GM18519 (cell line): ENCODE results near the gene TP63.

ENCODE experiments used
- ATAC-seq: cut with Tn5 transposase; IDR thresholded peaks from one replicate; pipeline ENCODE4 v1.9.1; 2021; ENCODE audit warnings: mild to moderate bottlenecking, moderate library complexity; ENCODE audit not compliant: unreplicated experiment, low FRiP score

Gene TP63

DNA sequence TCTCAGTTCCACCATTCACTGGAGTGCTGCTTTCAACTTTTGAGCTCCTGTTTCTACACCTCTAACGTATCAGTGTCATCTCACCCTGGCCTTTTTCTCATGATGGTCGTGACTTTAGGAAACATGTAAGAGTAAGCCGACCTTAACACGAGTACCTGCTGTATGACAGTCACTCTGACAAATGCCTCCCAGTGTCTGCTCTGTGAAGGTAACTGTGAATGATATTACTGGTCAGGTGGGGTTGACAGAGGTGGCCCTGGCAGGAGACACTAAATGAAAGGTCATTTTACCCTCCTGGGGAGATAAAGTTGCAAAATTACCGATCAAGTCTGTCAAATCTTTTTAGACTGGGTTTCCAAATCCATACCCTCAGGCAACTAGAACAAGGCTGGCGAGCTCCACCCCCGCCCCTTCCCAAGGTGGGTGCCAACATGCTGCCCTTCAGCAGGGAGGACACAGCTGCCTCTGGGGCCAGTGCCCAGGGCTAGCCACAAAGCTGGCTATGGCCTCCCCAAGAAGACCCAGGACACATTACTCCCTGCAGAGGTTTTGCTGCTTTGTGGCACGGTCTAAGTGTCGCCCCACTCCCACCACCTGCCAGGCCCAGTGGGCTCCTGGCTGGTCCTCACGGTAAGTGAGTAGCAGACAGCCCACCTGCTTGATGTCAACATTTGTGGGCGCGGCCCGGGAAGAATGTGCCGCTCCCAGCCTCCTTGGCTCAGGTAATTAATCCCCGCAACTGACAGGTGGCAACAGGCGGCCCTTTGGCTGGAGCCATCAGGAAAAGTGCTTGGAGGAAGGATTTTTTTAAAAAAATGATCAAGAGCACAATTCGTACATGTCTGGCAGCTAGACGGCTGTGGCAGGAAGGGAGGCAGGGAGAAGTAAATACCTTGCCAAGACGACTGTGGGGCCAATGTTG, 211.8 kb downstream of the TP63 start:
- ATAC-seq: no peak

DNA sequence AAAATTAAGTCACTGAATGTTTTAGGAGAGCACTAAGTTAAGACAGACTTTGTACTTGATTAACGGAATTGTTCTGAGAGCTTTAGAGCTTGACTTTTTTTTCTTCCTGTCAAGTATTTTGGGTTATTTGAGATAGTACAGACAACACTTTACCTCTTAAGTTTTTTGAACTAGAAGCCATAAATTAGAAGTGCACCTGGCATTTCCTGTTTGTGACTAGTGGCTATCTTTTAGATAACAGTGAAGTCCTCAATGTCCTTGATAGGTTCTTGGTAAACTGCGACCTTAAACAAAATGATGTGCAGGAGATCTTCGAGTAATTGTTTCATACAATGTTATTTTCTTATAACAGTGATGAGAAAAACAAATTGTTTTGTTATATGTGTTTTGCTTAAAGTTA, 213.9 kb downstream of the TP63 start:
- no peak for ATAC-seq

DNA sequence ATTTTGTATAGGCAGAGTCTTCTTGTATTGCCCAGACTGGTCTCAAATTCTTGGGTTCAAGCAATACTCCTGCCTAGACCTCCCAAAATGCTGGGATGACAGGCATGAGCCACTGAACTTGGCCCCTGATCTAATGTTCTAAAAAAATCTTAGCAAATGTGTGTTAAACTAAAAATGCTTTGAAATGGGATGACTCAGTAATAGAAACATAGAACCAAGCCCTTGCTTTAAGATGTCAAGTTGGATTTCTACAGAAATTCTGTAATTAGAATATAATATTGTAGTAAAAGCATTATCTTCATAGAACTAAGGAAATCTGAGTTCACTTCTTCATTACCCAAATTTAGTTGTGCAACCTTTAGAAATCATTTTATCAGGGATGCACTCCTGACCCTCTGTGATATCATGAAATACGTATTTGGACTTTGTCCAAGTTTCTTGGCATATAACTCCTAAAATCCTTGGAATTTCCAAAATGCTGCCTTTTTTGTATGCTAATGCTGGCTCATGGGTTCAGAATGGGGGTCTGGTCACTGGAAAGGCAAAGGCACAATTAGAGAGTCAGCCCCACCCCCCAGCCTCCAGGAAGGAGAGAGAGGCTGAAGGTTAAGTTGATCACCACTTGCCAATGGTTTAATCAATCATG, 217.3 kb downstream of the TP63 start:
- ATAC-seq: no peak

DNA sequence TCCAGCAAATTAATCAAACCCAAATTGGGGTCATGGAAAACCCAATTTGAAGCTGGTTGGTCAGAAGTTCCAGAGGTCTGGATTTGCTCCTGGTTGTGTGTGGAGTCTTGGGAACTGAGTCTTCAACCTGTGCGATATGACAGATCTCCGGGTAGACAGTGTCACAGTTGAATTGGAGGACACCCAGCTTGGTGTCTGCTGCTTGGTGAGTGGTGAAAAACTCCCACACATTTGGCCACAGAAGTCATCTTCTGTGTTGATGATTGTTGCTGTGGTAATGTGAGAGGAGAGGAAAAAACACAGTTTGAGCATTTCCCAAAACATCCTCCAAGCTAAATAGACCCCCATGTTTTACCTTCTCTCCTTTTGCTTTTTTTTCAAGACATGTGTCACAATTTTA, 218.1 kb downstream of the TP63 start:
- ATAC-seq: no peak

DNA sequence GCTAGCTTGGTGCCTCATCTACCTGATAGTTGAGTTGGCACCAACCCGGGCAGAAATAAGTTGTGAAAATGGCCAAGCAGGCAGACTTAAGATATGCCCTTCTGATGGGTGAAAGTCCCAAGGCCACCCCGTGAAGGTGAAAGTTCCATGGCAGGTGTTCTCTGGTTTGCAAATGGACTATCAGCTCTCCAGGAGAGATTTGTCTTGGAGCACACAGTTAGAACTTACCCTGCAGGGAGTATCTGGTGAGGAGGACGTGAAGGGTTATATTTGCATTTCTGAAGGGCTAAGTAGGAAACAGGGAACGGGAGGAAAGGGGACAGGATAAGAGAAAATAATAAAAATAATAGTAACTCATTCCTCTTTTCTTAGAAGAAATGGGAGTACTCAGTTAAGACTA, 220.5 kb downstream of the TP63 start:
- ATAC-seq: no peak

DNA sequence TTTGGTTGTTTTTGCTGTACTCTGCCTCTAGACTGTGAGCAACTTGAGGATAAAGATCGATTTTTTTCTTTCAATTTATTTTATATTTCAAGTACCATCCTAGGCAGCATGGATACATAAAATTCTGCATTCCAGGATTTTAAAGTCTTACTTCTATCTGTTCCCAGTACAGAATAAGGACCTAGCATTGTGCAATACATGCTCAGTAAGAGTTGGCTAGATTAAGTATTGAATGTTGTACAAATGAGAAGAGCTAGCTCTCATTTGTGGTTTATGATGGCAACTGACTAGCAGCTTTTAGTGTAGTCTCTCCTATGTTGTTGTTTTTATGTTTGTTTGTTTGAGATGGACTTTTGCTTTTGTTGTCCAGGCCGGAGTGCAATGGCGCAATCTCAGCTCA, 222.7 kb downstream of the TP63 start:
- no peak for ATAC-seq

DNA sequence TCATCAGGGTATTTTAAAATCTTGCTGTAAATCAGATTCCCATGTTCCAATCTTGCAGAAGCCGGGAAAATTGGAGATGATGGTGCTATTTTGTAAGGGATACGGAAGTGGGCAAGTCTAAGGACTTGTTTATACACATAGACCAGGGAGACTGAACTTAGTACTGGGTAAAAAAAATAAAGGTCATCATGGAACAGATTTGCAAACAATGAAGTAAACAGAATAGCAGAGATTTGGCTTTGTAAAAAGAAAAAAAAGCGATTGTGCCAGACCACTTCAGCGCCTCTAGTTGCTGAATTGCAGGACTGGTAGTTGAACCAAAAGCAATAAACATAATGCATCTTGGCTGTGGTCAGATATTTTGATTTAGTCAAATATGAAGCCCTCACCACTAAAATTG, 229.1 kb downstream of the TP63 start:
- no peak for ATAC-seq

DNA sequence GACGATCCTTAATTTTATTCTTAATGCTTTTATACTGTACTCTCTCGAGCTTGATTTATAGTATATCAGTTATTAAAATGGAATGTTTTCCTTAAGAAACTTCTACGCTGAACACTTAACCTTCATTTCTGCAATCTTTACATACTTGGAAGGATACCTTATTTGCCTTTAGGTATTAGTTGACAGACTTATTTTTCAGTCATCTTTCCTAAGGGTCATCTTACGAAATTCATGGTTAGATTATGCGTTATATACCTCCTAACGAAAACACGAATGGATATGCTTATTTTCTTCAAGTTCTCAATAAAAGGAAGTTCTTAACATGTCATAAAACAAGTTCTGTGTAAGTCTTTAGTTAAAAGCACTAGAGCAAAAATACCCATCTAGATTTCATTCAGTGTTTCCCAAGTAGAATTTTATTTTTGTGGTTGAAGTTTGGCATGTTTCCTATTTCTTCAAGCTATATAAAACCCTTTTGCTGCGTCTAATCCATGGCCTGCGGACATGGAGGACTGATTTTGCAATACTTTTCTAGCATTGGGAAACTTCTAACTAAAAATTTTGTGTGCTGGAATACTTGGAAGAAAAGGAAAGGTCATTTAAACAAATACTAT, 231.3 kb downstream of the TP63 start:
- ATAC-seq: no peak

DNA sequence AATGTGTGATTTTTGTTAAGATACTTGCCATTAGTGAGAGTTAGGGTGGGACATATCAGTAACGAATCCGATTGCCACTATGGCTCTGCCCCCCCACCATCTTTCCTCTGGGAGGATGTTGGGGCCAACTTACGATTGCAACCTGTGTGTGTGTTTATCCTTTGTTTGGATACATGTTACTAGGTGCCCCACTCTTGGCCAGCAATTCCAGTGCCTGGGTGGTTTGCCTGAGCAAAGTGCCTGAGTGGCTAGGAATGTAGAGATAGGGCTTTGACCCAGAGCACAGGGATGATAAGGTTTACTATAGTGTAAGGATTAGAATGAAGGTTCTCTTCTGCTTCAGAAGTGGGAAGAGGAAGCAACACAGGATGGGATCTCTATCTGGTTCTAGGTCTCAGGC, 231.8 kb downstream of the TP63 start:
- no peak for ATAC-seq

DNA sequence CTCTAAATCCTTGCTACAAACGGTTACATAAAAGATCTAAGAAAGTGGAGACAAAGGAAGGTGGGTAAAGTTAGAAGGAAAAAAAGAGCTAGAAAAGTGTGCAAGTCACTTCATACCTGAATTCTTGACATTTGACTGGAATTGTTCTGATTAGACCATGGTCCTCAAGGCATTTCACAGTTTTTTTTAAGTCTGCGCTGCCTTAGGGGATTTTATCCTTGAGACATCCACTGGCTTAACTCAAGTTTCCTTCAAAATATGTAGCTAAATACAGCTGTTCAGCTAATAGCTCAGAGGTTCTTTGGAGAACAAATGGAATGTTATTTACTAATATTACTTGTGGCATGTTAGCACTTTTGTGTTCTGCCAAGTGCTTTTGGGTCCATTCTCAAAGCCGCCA, 236.9 kb downstream of the TP63 start:
- ATAC-seq: no peak

DNA sequence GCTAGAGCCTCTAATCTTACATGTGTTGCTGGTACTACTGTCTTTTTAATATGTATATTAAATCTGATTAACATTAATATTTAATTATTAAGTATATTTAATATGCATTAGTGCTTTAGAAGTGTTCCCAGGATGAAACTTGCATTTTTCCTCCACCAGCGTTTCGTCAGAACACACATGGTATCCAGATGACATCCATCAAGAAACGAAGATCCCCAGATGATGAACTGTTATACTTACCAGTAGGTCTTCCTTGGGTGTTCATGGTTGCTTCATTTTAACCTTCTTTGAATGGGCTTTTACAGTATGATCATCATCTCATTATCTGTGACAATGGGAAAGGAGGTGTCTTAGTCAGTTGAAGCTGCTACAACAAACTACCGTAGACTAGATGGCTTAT, 238.0 kb downstream of the TP63 start:
- ATAC-seq: no peak

DNA sequence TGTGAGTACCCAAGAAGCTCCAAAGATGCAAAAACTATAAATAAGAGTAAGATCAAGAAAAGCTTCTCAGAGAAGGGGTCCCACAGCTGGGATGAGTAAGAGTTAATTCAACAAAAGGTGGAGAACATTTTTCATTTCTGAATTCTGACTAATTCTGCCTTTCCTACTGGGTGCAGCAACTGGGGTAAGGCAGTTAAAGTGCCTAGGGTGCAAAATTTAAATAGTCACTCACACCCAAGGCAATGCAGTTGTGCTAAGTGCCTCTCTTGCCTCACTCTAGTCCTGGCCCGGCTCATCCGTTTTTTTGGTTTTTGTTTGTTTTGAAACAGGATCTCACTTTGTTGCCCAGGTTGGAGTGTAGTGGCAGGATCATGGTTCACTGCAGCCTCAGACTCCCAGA, 240.2 kb downstream of the TP63 start:
- ATAC-seq: no peak

DNA sequence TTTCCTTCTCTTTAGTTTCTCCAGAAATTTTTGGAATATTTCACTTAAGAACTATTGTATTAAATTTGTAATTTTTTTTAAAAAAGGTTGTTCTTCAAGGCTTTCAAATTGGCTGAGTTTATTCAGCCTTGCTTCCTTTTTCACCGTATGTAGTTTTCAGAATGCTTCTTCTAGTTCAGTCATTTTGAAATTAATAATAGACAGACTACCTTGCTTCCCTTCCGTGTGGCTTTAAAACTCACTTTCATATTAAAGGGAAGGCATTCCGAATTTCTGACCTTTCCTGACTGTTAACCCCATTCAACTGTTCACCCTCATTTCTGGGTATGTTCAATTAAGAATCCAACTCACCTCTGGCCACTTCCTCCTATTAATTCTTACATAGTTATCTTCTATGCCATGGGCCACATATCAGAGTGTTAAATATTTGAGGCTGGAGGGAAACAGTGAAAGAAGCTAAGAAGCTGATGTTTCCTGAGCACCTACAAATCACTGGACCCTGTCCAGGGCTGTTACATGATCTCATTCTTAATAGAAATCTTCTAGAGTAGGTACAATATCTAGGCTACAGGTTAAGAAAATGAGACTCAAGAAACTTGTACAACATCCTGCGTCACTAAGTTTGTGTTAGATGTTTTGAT, 252.0 kb downstream of the TP63 start:
- ATAC-seq: no peak

DNA sequence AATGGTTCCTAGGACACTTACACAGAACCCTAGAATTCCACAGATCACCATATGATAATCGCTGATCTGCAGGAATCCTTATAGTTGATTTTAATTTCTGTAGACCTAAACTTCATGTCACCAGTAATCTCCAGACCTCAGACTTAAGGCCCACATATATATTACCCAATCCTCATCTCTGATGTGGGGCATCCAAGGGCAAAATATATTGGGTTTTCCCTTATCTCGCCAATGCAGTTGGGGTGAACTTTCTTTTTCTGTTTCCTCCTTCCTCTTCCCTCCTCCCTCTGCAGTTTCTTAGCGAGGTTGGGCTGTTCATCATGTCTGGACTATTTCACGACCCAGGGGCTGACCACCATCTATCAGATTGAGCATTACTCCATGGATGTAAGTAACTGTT, 259.3 kb downstream of the TP63 start:
- no peak for ATAC-seq

DNA sequence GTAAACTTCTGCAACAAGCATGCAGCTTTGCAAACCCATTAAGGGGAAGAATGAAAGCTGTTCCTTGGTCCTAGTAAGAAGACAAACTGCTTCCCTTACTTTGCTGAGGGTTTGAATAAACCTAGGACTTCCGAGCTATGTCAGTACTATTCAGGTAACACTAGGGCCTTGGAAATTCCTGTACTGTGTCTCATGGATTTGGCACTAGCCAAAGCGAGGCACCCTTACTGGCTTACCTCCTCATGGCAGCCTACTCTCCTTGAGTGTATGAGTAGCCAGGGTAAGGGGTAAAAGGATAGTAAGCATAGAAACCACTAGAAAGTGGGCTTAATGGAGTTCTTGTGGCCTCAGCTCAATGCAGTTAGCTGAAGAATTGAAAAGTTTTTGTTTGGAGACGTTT, 265.3 kb downstream of the TP63 start:
- no peak for ATAC-seq

DNA sequence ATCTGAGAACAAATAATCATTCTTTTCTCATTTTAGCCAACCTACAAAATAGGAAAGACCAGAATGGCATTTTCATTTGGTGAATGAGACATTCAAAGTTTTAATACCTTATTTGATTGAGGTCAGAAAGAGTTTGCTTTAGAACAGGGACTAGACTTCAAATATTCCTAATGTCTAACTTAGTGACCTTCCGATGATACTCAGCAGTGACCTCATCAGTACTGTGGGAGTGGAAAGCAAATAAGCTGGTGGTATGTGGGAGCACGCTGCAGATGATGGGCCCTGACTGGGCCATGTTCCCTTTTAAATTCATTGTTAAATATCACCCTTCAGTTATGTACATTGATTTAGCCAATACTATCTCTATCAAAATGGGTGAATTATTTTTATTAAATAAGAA, 266.2 kb downstream of the TP63 start:
- no peak for ATAC-seq

DNA sequence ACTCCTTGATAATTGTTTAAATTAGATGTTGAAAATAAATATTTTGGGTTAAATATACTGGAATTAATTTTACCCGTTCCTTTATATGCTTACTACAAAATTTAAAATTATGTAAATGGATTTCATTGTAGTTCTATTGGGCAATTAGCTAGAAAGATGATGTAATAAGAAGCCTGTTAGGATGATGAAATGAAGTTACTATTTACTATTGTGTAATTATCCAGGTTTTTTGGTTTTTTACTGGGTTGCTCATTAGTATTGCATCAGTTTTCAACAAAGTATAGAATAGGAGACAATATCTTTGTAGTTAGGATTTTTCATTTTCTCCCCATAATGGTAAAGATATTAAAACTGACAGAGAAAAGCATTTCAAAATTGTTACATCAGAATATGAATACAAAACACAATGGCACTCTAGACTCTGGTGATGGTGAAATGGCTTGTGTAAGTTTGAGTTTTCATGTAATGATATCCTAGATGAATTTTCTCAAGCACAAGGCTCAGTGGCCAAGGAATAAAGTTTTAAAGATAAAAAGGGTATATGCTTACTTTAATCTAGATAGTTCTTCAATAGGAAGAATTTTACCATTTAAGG, 267.5 kb downstream of the TP63 start:
- no peak for ATAC-seq

DNA sequence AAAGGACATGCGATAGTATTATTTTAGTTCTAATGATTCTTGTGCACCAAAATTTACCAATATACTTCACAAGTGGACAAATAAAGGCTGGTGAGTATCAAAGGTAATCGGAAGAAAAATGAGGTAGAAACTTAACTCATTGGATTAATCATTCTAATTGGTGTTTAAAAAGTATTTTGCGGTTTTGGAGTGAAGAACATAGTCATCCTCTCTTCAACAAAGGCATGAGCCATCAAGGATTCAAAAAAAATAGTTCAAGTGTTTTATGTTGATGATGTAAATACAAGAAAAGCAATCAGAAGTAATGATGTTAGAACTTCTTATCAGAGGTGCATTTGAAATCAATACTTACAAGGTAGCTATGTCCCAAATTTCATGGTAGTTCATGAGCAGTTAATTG, 268.0 kb downstream of the TP63 start:
- ATAC-seq: no peak

DNA sequence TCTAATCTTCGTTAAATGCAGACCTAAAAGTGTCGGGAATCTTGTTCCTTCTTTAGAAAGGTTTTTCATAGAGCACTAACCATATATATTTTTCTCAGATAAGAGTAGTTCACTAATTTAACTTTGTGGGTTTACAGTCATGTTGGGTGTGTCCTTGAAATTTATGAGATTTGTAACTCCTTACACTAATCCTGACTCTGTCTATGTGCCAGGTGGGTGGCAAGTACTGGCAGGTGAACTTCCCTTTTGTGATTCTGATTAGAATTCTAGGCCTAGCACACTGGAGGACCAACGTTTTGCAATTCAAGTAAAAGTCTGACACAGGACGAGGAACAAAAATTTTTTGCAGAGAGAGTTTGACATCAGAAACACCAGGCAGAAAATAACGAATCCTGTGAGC, 269.4 kb downstream of the TP63 start:
- ATAC-seq: no peak

DNA sequence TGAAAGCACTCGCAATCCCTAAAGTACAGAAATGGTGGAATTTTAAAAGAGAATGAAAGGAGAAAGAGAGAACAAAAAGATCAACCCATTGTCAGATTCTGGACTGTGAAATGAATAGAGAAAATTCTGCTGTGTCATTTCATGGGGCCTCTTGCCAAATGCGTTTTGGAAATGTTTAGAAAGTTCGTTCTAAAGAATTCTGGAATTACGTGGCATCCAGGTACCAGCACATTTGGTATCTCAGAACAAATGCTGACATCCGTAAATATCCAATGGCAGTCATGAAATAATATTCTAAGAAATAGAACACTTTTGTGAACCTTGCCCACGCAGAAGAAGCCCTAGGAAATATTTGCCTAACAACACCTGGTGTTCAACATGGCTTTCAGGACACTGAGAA, 270.3 kb downstream of the TP63 start:
- no peak for ATAC-seq
